ENCODE results near the gene DNAJC1.
"Not testable (repeated sequence)": the region's sequence is repeated elsewhere in the genome, so short reads cannot be mapped to it uniquely, and the experiment has no call there.

The DNAJC1 gene

GRCh38 chr10:21899736-21900135, 103.8 kb downstream of the DNAJC1 start:
- DNase-seq (ENCODE audit: low read depth), result no peak

GRCh38 chr10:21895932-21896331, 107.6 kb downstream of the DNAJC1 start:
- no peak for DNase-seq (ENCODE audit: low read depth)

- no peak for DNase-seq (ENCODE audit: low read depth)
Measured at GRCh38 chr10:21894648-21895342, 108.7 kb downstream of the DNAJC1 start.

GRCh38 chr10:21891439-21891838, 112.1 kb downstream of the DNAJC1 start:
- no peak for DNase-seq (ENCODE audit: low read depth)

- DNase-seq (ENCODE audit: low read depth), result no peak
Measured at GRCh38 chr10:21889477-21890275, 113.9 kb downstream of the DNAJC1 start.

GRCh38 chr10:21888959-21889358, 114.6 kb downstream of the DNAJC1 start:
- DNase-seq (ENCODE audit: low read depth), result no peak

GRCh38 chr10:21885940-21886339, 117.6 kb downstream of the DNAJC1 start:
- no peak for DNase-seq (ENCODE audit: low read depth)

- no peak for DNase-seq (ENCODE audit: low read depth)
Measured at GRCh38 chr10:21873198-21873597, 130.3 kb downstream of the DNAJC1 start.

- not testable (repeated sequence) for DNase-seq (ENCODE audit: low read depth)
Measured at GRCh38 chr10:21872771-21873170, 130.8 kb downstream of the DNAJC1 start.

GRCh38 chr10:21870849-21871248, 132.7 kb downstream of the DNAJC1 start:
- DNase-seq (ENCODE audit: low read depth), result no peak

- DNase-seq (ENCODE audit: low read depth), result not testable (repeated sequence)
Measured at GRCh38 chr10:21869087-21869486, 134.4 kb downstream of the DNAJC1 start.

GRCh38 chr10:21860718-21861117, 142.8 kb downstream of the DNAJC1 start:
- DNase-seq (ENCODE audit: low read depth), result no peak

GRCh38 chr10:21858455-21858854, 145.1 kb downstream of the DNAJC1 start:
- DNase-seq (ENCODE audit: low read depth), result no peak

- DNase-seq (ENCODE audit: low read depth), result no peak
Measured at GRCh38 chr10:21849607-21850006, 153.9 kb downstream of the DNAJC1 start.

GRCh38 chr10:21843645-21844044, 159.9 kb downstream of the DNAJC1 start:
- no peak for DNase-seq (ENCODE audit: low read depth)

- DNase-seq (ENCODE audit: low read depth), result not testable (repeated sequence)
Measured at GRCh38 chr10:21841273-21841672, 162.3 kb downstream of the DNAJC1 start.

GRCh38 chr10:21837487-21837886, 166.0 kb downstream of the DNAJC1 start:
- DNase-seq (ENCODE audit: low read depth), result not testable (repeated sequence)

- DNase-seq (ENCODE audit: low read depth), result not testable (repeated sequence)
Measured at GRCh38 chr10:21834574-21834973, 169.0 kb downstream of the DNAJC1 start.

GRCh38 chr10:21832821-21833130, 170.8 kb downstream of the DNAJC1 start:
- DNase-seq (ENCODE audit: low read depth), result no peak

- DNase-seq (ENCODE audit: low read depth), result peak; percentile 37
Measured at GRCh38 chr10:21831986-21832820, 171.3 kb downstream of the DNAJC1 start.

- DNase-seq (ENCODE audit: low read depth), result no peak
Measured at GRCh38 chr10:21830037-21830436, 173.5 kb downstream of the DNAJC1 start.

- DNase-seq (ENCODE audit: low read depth), result no peak
Measured at GRCh38 chr10:21827308-21827707, 176.2 kb downstream of the DNAJC1 start.

- no peak for DNase-seq (ENCODE audit: low read depth)
Measured at GRCh38 chr10:21826725-21827124, 176.8 kb downstream of the DNAJC1 start.

Data from fibroblast of gingiva (primary cell).